Mucosa of descending colon (tissue), 3 donors: ENCODE data around the gene GPBP1. TPM values are rescaled to one million over a fixed set of nuclear protein-coding genes. Genes with fewer than 3 reads are reported as not detected.

Experiments
- ATAC-seq: fragments of 200-7000 bp; cut with Tn5 transposase; one replicate; pipeline ENCODE4 v1.9.1; 2020; ENCODE audit warnings: mild to moderate bottlenecking, moderate library complexity
- DNase-seq, 3 donors: peaks; one replicate each; pipeline ENCODE4 v3.0.0-alpha.2; 2020
- H3K36me3 ChIP-seq: fragments of 200-600 bp; one replicate; pipeline ENCODE4 v1.8.0; 2021; ENCODE audit warnings: low read depth, mild to moderate bottlenecking
- H3K4me1 ChIP-seq: fragments of 200-600 bp; one replicate; pipeline ENCODE4 v1.8.0; 2021; ENCODE audit warnings: low read depth, mild to moderate bottlenecking
- H3K4me3 ChIP-seq: fragments of 200-600 bp; one replicate; pipeline ENCODE4 v1.8.0; 2021; ENCODE audit warnings: mild to moderate bottlenecking
- H3K9me3 ChIP-seq: fragments of 200-600 bp; one replicate; pipeline ENCODE4 v1.8.0; 2021; ENCODE audit warnings: mild to moderate bottlenecking
- CTCF ChIP-seq: fragments of 200-600 bp; IDR thresholded peaks from one replicate; pipeline ENCODE4 v1.8.0; 2022; ENCODE audit warnings: antibody characterized with exemption, mild to moderate bottlenecking
- intact Hi-C, 2 donors: fragments of 100-400 bp; cut with DNase I in 1 of 2; cut with micrococcal nuclease in 1 of 2; formaldehyde crosslinking; loops; one replicate each; pipeline versions ENCODE4 v1.11.0 to v1.11.1; 2022; cut with DNase I, micrococcal nuclease
- total RNA-seq, 3 donors: library from RNA; stranded (reverse); fragmentation: NEBNext Ultra II Directional in 2 of 3; extraction: Animal tissue kit (Norgen Biotek cat#: 25700) in 2 of 3; gene quantifications; one replicate each; pipeline versions ENCODE4 v1.2.1 to v1.2.4, GENCODE V29; 2021 to 2023
- donor health status: DM: no; HTN: no; CAD: no; lungs with moderate emphysema.
- donor health status: DM: no; HTN: no; CAD: no.
- donor health status: DM: no; HTN: yes; CAD: no.

The GPBP1 gene
- total RNA-seq, 3 donors from 2014 or later = 59.8 to 75.3 (median 74.0) TPM

DNA sequence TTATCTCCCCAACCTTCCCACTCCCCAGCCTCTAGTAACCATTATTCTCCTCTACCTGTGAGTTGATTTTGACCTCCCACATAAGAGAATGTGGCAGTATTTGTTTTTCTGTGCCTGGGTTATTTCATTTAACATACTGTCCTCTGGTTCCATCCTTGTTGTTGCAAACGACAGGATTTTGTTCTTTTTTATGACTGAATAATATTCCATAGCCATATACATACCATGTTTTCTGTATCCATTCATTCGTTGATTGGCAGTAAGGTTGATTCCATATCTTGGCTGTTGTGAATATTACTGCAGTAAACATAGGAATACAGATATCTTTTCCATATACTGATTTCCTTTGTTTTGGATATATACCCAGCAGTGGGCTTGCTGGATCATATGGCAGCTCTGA, 20.8 kb downstream of the GPBP1 start:
- DNase-seq = no peak
- intact Hi-C loops = no loop called here
- Histone ChIP-seq H3K4me1 (peaks cover 11% of the 10 kb centered on the region), H3K9me3 (no peaks in the 10 kb centered on the region), H3K36me3 (no peaks in the 10 kb centered on the region), H3K4me3 (no peak overlapping the region)
- no peak for ATAC-seq
- no peak for TF ChIP-seq CTCF

- H3K4me1 ChIP-seq = peaks cover 10% of the 10 kb centered on the region
- DNase-seq (no peak), ATAC-seq (no peak)
- no peaks in the 10 kb centered on the region for H3K36me3 ChIP-seq
- TF ChIP-seq CTCF = no peak
- no peak overlapping the region for H3K4me3 ChIP-seq
- H3K9me3 ChIP-seq = no peaks in the 10 kb centered on the region
- intact Hi-C loops = no loop called here
These were observed 21.2 kb downstream of the GPBP1 start for GRCh38 chr5:57195060-57195459.

DNA sequence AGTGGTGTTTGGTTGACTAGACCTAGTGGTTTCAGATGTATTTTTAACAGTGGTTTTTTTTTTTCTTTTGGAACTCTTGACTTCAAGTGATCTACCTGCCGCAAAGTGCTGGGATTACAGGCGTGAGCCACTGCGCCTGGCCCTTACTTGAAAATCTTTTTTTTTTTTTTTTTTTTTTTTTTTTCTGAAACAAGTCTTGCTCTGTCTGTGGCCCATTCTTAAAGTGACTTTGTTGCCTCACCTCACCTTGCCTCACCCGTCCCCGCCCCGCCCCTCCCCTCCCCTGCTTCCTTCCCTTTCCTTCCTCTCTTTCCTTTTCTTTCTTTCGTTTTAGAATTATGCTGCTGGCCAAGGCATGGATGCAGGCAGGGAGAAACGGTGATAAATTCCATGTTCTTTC, 26.0 kb downstream of the GPBP1 start:
- Histone ChIP-seq H3K9me3 (no peaks in the 10 kb centered on the region), H3K4me1 (peaks cover 6% of the 10 kb centered on the region), H3K4me3 (no peak overlapping the region), H3K36me3 (no peaks in the 10 kb centered on the region)
- ATAC-seq (peak; percentile 72), DNase-seq (peak in 2 of 3 donors; percentile 40 to 43)
- intact Hi-C loops = no loop called here
- TF ChIP-seq CTCF = no peak

GRCh38 chr5:57202811-57203210, 29.0 kb downstream of the GPBP1 start:
- DNase-seq = no peak
- Histone ChIP-seq H3K9me3 (no peaks in the 10 kb centered on the region), H3K4me3 (no peak overlapping the region), H3K4me1 (peaks cover 6% of the 10 kb centered on the region), H3K36me3 (no peaks in the 10 kb centered on the region)
- intact Hi-C loops = no loop called here
- ATAC-seq = no peak
- no peak for TF ChIP-seq CTCF

- no peaks in the 10 kb centered on the region for H3K9me3 ChIP-seq
- H3K4me1 ChIP-seq = peaks cover 7% of the 10 kb centered on the region
- ATAC-seq (no peak), DNase-seq (no peak)
- H3K36me3 ChIP-seq = no peaks in the 10 kb centered on the region
- H3K4me3 ChIP-seq = no peak overlapping the region
- intact Hi-C loops = no loop called here
- TF ChIP-seq CTCF = no peak
These were observed 33.3 kb downstream of the GPBP1 start for GRCh38 chr5:57207007-57207653.

GRCh38 chr5:57207681-57208080, 33.8 kb downstream of the GPBP1 start:
- ATAC-seq = no peak
- no peaks in the 10 kb centered on the region for H3K9me3 ChIP-seq
- no peak for TF ChIP-seq CTCF
- no peak overlapping the region for H3K4me3 ChIP-seq
- no peak for DNase-seq
- intact Hi-C loops = no loop called here
- H3K4me1 ChIP-seq = peaks cover 7% of the 10 kb centered on the region
- no peaks in the 10 kb centered on the region for H3K36me3 ChIP-seq
